Gastrocnemius medialis (tissue), 4 donors: ENCODE results near the gene PCDHGA3. TPM values are rescaled to one million over a fixed set of nuclear protein-coding genes. Genes with fewer than 3 reads are reported as not detected.
A peak's percentile ranks its signal among the peaks of the same experiment; 100 is the strongest.
"Not testable (repeated sequence)": the region's sequence is repeated elsewhere in the genome, so short reads cannot be mapped to it uniquely, and the experiment has no call there.

ENCODE experiments used
- ATAC-seq, 2 donors: fragments of 150-250 bp; one replicate each; pipeline ENCODE4 v1.9.1; 2016
- DNase-seq, 2 donors: peaks; one replicate each; pipeline ENCODE4 v3.0.0-alpha.2; 2019
- H3K27ac ChIP-seq, 4 donors: fragments of 200-600 bp; sonication (generic); 1 replicate in 1 of 4; 2 replicates in 3 of 4; pipeline ENCODE4 v1.5.1; 2016 to 2018; ENCODE audit warnings: mild to moderate bottlenecking in 2 of 4, moderate library complexity in 1 of 4
- H3K27me3 ChIP-seq, 3 donors: fragments of 200-600 bp; sonication (generic) in 2 of 3; 1 replicate in 1 of 3; 2 replicates in 2 of 3; pipeline versions ENCODE4 v1.5.1 to v1.6.0; 2016 to 2019; ENCODE audit warnings: mild to moderate bottlenecking in 1 of 3, moderate library complexity in 1 of 3
- H3K36me3 ChIP-seq, 2 donors: fragments of 200-600 bp; sonication (generic) in 1 of 2; one replicate each; pipeline ENCODE4 v1.5.1; 2017 to 2018
- H3K4me1 ChIP-seq, 2 donors: fragments of 200-600 bp; sonication (generic) in 1 of 2; one replicate each; pipeline ENCODE4 v1.5.1; 2016 to 2017; ENCODE audit warnings: mild to moderate bottlenecking in 2 of 2
- H3K4me3 ChIP-seq, 4 donors: fragments of 200-600 bp; sonication (generic) in 3 of 4; 1 replicate in 1 of 4; 2 replicates in 3 of 4; pipeline ENCODE4 v1.5.1; 2016 to 2019; ENCODE audit warnings: mild to moderate bottlenecking in 2 of 4
- H3K9me3 ChIP-seq, 3 donors: fragments of 200-600 bp; sonication (generic) in 2 of 3; 1 replicate in 1 of 3; 2 replicates in 2 of 3; pipeline ENCODE4 v1.5.1; 2016 to 2019
- CTCF ChIP-seq, 5 experiments: fragments of 450-650 bp in 3 of 5; fragments of 200-600 bp in 2 of 5; sonication (generic) in 2 of 5; IDR thresholded peaks in 4 of 5; conservative IDR thresholded peaks in 1 of 5; 1 replicate in 4 of 5; 2 replicates in 1 of 5; pipeline ENCODE4 v1.5.1; 2016 to 2019; ENCODE audit warnings: antibody characterized with exemption in 5 of 5, mild to moderate bottlenecking in 3 of 5, moderate library complexity in 3 of 5
- POLR2A ChIP-seq, 2 donors: fragments of 450-650 bp; IDR thresholded peaks; one replicate each; pipeline ENCODE4 v1.6.1; 2017; ENCODE audit warnings: antibody characterized with exemption in 2 of 2, mild to moderate bottlenecking in 2 of 2, moderate library complexity in 2 of 2
- in situ Hi-C, 4 donors: fragments of 200-750 bp; cut with MboI; loops; one replicate each; pipeline versions ENCODE4 v1.15.0 to v1.8.0; 2017; ENCODE audit warnings: low sequenced_read_pairs in 4 of 4
- intact Hi-C: fragments of 100-400 bp; cut with DNase I; formaldehyde crosslinking; loops from one replicate; pipeline ENCODE4 v1.15.1; 2023; ENCODE audit warnings: low total_unique reads
- total RNA-seq, 4 donors: library from RNA; depleted of rRNA; stranded (reverse); fragments of >200 nt; gene quantifications; one replicate each; pipeline versions ENCODE4 v1.1.0 to v1.2.3, GENCODE V29; 2016

The PCDHGA3 gene
- total RNA-seq, 4 donors from 2014 or later = 1.5 to 2.8 (median 2.0) TPM

- peaks cover 0 to 34% of the 10 kb centered on the region in 2 donors for H3K36me3 ChIP-seq
- H3K27ac ChIP-seq = no peak overlapping the region
- intact Hi-C loops (no loop called here), in situ Hi-C loops (no loop called here)
- TF ChIP-seq POLR2A (IDR thresholded peaks at IDR 0.05) (no peak), CTCF (IDR thresholded peaks at IDR 0.05 in 4 of 5, conservative IDR thresholded peaks at IDR 0.05 in 1 of 5) (no peak)
- DNase-seq = no peak
- peaks cover 10% of the 10 kb centered on the region in 2 donors for H3K4me1 ChIP-seq
- peaks cover 0 to 15% (median 7%) of the 10 kb centered on the region in 3 donors for H3K9me3 ChIP-seq
- H3K4me3 ChIP-seq = no peak overlapping the region
- no peaks in the 10 kb centered on the region for H3K27me3 ChIP-seq
- no peak for ATAC-seq
Measured at GRCh38 chr5:141313711-141314110, 29.9 kb upstream of the PCDHGA3 start.

GRCh38 chr5:141316963-141317362 is 26.7 kb upstream of the PCDHGA3 start:
- Histone ChIP-seq H3K9me3 (peaks cover 0 to 24% (median 17%) of the 10 kb centered on the region in 3 donors), H3K27ac (peak overlapping the region in 1 of 4 donors; percentile 85), H3K4me1 (peaks cover 30 to 31% of the 10 kb centered on the region in 2 donors), H3K36me3 (peaks cover 3 to 46% of the 10 kb centered on the region in 2 donors)
- intact Hi-C loops, H3K4me3 ChIP-seq, H3K27me3 ChIP-seq, DNase-seq, ATAC-seq, in situ Hi-C loops: not testable (repeated sequence)

- TF ChIP-seq POLR2A (IDR thresholded peaks at IDR 0.05) (no peak), CTCF (IDR thresholded peaks at IDR 0.05 in 4 of 5, conservative IDR thresholded peaks at IDR 0.05 in 1 of 5) (no peak)
- Histone ChIP-seq H3K36me3 (peaks cover 3 to 46% of the 10 kb centered on the region in 2 donors), H3K27me3 (no peaks in the 10 kb centered on the region), H3K4me1 (peaks cover 32 to 35% of the 10 kb centered on the region in 2 donors), H3K9me3 (peaks cover 0 to 24% (median 17%) of the 10 kb centered on the region in 3 donors), H3K27ac (peak overlapping the region; percentile 85 to 97 (median 94)), H3K4me3 (peak overlapping the region; percentile 62 to 86 (median 84))
- in situ Hi-C loops (no loop called here), intact Hi-C loops (no loop called here)
- ATAC-seq = no peak
- DNase-seq = no peak
Measured at GRCh38 chr5:141319202-141319601, 24.4 kb upstream of the PCDHGA3 start.

GRCh38 chr5:141319699-141320098 is 23.9 kb upstream of the PCDHGA3 start:
- peaks cover 0 to 24% (median 17%) of the 10 kb centered on the region in 3 donors for H3K9me3 ChIP-seq
- in situ Hi-C loops = loop anchor here in 2 of 4 donors (10.0 kb wide), 1 partner anchor 245 kb away; no protein-coding TSS in a partner anchor

More at GRCh38 chr5:141319699-141320098, 23.9 kb upstream of the PCDHGA3 start:
- no peaks in the 10 kb centered on the region for H3K27me3 ChIP-seq
- ATAC-seq (no peak), DNase-seq (no peak)
- H3K36me3 ChIP-seq = peaks cover 3 to 46% of the 10 kb centered on the region in 2 donors
- intact Hi-C loops = loop anchor here (1.0 to 10.0 kb wide), 4 partner anchors 203 to 605 kb away; partner anchors contain the start of genes DELE1 and DIAPH1
- TF ChIP-seq POLR2A (IDR thresholded peaks at IDR 0.05) = no peak
- no peak for TF ChIP-seq CTCF (IDR thresholded peaks at IDR 0.05 in 4 of 5, conservative IDR thresholded peaks at IDR 0.05 in 1 of 5)
- H3K4me3 ChIP-seq = peak overlapping the region; percentile 62 to 86 (median 84)
- H3K4me1 ChIP-seq = peaks cover 32 to 35% of the 10 kb centered on the region in 2 donors
- H3K27ac ChIP-seq = peak overlapping the region; percentile 85 to 97 (median 94)
